ENCODE measurements around the gene ATP1A2. TPM values are rescaled to one million over a fixed set of nuclear protein-coding genes. Genes with fewer than 3 reads are reported as not detected.
"Not testable (repeated sequence)": the region's sequence is repeated elsewhere in the genome, so short reads cannot be mapped to it uniquely, and the experiment has no call there.

The ATP1A2 gene
- total RNA-seq, 1 experiment from 2014 or later = 0.07 TPM

DNA sequence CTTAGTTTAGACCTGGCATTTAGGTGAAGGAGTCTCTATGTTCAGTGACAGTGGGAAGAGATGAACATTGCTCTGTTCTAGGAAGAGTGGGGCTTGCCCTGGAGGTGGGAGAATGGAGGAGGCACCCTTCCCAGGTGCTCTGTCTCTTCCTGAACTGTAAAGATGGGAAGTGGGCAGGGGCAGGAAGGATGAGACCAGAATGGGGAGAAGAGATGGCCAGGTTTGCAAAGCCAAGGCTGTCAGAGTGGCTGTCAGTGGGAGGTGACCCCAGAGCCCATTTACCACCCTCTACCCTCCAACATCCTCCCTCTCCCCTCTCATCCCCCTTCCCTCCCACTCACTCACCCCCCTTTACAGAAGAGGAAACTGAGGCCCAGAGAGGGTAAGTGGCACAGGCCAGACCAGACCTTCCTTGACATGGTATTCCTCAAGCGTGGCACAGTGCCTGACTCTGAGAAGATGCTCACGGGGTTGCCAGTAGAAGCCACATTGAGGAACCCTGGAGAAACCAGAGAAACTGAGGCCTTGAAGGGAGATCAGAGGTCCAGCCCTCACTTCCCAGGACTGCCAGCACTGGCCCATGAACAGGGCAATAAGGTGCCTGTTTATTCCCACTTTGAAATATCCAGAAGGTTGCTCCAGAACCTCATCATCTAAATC, 15.7 kb upstream of the ATP1A2 start:
- DNase-seq (ENCODE audit: extremely low read depth, low read depth) = no peak

DNA sequence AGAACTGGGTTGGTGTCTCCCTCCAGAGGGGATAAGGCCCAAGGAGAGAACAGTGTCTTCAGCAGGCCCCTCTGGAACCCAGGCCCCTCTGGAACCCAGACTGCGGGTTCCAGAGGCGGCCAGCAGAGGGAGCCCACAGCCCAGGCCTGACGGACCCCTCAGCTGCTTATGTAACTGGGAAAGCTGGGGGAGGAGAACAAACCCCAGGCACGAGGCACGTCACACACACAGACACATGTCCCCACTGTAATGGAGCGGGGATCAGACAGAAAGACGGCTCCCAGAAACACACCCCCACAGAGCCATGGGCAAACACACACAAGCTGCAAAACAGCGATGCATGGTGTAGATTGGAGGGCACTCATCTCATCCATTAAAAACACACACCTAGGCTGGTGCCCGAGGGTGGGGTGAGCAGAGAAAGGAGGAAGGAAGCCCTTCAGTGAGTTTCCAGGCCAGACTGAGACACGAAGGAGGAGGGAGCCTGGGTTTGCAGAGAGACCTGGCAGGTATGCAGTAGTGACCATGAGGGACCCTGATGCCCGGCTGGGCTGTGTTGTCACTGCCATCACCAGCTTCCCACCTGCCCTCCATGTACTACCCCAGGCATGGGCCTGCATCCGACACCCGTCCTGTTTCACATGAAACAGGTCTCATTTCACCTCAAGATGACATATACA, 14.4 kb upstream of the ATP1A2 start:
- peak; percentile 75 for DNase-seq (ENCODE audit: extremely low read depth, low read depth)

DNA sequence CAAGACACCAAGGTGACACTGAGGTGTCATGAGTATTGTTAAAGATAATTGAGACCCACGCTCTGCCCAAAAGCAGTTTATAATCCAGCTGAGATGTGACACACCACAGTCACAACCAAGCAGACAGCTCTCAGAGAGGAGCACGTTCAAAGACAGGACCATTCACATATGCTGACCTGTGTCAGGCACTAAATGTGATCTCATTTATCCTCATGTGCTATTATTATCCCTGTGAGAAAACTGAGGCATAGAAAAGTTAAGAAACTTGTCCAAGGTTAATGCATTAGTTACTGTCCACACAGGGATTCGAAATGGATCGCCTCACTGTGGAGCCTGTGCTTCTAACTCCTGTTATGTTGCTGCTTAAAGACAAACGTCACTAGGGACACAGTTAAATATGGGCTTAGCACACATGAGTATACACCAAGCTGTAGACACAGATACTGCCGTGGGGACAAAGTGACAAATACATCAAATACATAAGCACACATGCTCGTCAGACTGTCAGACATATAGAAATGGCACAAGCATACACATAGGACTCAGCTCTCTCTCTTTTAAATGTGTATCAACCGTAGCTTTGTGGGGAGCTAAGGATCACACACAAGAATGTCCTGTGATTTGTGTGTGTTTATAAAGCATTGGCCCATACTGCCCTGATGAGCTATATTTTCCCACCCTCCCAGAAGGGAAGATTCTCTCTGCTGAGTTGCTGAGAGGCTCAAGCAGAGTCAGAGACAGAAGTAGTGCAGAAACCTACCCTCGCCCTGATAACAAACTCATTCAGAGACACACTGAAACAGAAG, 13.6 kb upstream of the ATP1A2 start:
- no peak for DNase-seq (ENCODE audit: extremely low read depth, low read depth)

DNA sequence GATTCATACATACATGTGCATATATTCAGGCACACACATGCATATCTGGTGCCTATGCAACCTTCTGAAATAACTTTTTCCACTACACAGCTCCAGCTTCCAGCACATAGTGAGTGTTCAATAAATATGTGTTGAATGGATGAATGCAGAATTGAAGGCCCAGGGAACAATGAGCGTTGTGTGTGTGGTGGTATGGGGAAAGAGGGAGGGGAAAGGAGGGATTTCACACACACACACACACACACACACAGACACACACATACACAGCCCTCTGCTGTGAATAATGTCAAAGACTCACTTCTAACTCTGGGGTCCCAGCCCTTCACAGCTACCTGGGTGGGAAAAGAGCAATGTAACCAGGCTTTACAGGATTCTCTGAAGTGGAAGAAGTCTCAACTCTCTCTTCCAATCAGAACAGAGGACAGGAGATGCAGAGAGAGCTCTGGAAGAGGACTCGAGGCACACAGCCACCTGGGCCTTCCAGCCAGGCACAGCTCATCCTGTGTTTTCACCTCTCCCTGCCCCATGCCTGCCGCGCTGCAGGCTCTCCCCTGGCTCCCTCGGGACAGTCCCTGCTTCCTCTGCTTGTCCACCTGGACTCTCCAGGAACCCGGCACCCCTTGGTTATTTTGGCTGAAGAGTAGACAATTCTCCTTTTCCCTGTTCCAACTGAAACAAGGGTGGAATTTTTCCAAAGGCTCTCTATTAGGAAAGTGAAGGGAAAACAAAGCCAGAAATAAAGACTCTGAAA, 11.7 kb upstream of the ATP1A2 start:
- no peak for DNase-seq (ENCODE audit: extremely low read depth, low read depth)

DNA sequence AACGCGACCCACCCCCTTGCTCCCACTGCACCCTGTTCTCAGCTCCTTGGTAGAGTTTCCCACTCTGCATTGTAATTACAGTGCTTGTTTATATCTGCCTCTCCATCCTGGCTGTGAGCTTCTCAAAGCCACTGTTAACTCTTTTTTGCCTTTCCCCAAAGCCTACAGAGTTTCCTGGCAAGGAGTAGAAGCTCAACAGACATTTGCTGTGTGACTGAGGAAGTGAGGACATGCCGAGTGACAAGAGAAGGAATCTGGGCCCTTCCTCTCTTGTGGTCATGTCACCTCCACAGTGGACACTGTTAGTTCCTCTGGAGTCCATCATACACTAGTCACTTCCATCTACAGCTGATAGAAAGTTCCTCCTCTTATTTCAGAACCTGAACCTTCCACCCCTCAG, 11.1 kb upstream of the ATP1A2 start:
- DNase-seq (ENCODE audit: extremely low read depth, low read depth) = no peak

DNA sequence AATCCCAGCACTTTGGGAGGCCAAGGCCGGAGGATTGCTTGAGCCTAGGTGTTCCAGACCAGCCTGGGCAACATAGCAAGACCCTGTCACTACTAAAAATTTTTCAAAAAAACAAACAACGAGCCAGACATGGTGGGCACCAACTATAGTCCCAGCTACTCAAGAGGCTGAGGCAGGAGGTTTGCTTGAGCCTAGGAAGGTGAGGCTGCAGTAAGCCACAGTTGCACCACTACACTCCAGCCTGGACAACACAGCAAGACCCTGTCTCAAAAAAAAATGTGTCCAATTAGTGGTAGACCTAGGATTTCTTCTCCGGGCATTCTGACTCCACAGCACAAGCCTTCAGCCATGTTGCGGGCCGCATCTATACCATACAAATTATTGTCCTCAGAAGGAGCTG, 10.4 kb upstream of the ATP1A2 start:
- no peak for DNase-seq (ENCODE audit: extremely low read depth, low read depth)

DNA sequence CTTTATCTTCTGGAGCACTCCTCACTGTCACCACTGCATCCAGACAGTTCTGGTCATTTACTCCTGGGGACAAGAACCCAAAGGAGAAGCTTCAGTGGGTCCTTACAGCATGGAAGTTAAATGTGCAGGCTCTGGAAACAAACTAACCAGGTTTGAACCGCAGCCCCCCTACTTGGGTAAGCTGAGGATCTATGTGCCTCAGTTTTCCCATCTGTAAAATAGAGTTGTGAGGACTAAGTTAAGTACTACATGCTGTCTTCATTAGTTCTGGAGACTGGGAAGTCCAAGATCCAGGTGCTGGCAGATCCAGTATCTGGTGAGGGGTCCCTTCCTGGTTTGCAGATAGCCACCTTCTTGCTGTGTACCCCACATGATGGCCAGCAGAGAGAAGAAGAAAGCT, 8.0 kb upstream of the ATP1A2 start:
- DNase-seq (ENCODE audit: extremely low read depth, low read depth) = no peak

DNA sequence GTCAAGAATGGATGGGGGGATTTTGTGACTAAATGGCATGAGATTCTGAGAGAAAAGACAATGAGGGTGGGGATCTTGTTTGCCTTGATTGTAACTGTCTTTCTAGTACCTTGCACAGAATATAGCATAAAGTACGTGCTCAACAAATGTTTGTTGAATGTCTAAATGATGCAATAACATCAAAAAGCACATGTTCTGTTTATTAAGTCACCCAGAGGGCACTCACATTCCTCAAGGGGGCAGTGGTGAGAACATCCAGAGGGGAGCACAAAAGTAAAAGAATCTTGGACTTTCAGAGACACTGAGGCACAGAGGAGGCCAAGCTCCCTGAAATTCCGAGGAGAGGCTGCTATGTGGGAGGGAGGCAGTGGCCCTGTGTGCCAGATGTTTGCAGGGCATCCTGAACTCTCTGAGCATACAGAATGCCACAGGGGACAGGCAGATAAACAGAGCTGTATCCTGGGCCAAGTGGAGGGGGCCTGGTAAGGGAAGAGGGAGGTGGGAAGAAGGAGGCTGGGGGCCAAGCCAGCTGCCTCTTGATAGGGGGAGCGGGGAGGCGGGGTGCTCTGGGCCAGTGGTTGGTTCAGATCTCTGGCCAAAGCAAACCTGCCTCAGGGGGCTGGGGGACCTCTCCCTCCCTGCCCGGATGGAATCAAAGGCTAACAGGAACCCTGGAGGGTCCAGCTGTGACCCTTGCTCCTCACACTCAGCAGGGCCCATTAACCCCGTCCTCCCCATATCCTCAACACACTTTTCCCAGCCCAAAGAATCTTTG, 6.5 kb upstream of the ATP1A2 start:
- DNase-seq (ENCODE audit: extremely low read depth, low read depth) = peak; percentile 74

DNA sequence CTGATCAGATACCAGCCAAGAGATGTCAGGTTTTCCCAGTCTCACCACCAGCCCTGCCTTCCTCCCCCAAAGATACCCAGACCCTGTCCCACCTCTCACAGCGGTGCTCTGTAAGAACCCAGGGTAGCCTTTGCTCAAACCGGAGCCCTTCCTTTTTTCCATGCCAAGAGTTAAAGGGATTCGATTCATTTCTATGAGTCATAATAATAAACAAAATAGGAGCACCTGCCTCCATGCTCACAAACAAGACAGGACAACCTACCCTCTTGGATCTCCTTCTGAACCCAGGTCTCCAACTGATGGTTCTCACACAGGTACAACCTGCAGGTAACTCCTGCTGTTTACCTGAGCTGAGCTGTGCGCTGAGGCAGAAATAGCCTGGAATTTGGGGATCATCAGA, 5.9 kb upstream of the ATP1A2 start:
- DNase-seq (ENCODE audit: extremely low read depth, low read depth) = no peak

DNA sequence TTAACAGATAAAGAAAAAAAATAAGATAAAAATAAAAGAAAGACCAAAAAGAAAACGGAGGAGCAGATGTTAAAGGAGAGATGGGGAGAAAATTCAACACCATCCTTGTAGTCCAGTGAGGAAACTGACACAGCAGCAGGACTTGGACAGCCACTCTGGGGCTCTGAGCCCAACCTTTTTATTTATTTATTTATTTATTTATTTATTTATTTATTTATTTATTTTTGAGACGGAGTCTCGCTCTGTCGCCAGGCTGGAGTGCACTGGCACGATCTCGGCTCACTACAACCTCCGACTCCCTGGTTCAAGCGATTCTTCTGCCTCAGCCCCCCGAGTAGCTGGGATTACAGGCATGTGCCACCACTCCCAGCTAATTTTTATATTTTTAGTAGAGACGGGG, 4.1 kb upstream of the ATP1A2 start:
- DNase-seq (ENCODE audit: extremely low read depth, low read depth) = not testable (repeated sequence)

DNA sequence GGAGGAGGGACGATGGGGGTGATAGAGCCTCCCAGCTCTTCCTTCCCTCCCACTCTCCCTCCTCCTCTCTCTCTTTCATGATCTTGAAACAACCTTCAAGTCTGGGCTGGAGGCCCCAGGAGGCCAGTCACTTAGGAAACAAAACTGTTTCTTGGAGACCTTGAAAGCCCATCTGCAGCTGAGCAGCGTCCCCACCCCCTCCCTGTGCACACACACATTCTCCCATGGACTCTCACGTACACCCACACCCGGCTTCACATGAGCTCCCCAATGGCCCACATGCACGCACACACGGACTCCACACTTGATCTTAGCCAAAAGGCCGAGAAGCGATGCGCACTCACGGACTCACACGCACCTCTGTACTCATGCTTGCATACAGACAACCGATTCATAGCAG, 3.2 kb upstream of the ATP1A2 start:
- no peak for DNase-seq (ENCODE audit: extremely low read depth, low read depth)

DNA sequence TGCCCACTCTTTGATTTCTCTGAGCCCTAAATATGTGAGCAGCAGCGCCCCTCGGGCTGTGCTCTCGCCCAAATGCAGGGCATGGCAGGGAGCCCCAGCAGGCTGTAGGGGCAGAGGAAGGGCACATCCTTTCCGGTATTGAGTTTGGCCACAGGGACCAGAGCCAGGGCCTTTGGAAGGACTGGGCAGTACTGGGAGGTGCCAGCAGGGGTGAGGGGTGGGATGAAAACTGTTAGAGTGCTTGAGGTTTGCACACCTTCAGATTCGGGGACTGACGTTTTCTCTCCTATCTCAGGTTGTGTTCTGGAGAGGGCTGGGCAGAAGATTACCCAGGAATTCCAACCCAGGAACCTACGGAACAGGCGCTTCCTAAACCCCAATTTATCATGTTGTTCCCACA, 2.2 kb upstream of the ATP1A2 start:
- no peak for DNase-seq (ENCODE audit: extremely low read depth, low read depth)

DNA sequence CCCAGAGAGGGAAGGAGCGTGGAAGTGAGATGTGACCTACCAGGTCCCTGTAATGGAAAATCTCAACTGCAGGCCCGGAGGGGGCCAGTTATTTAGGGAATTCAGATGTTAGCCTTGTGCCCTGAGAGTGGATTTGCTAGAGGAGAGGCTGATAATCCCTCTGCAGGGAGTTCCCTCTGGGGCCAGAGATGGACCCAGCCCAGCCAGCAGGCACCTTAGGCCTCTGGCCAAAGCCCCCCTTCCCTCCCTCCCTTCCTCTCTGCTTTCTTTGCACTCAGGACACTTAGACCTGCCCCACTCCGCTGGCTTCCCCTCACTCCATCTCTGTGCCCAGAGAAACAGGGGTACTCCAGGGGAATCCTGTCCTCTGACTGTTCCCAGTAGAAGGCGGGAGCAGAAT, 1.5 kb upstream of the ATP1A2 start:
- no peak for DNase-seq (ENCODE audit: extremely low read depth, low read depth)

DNA sequence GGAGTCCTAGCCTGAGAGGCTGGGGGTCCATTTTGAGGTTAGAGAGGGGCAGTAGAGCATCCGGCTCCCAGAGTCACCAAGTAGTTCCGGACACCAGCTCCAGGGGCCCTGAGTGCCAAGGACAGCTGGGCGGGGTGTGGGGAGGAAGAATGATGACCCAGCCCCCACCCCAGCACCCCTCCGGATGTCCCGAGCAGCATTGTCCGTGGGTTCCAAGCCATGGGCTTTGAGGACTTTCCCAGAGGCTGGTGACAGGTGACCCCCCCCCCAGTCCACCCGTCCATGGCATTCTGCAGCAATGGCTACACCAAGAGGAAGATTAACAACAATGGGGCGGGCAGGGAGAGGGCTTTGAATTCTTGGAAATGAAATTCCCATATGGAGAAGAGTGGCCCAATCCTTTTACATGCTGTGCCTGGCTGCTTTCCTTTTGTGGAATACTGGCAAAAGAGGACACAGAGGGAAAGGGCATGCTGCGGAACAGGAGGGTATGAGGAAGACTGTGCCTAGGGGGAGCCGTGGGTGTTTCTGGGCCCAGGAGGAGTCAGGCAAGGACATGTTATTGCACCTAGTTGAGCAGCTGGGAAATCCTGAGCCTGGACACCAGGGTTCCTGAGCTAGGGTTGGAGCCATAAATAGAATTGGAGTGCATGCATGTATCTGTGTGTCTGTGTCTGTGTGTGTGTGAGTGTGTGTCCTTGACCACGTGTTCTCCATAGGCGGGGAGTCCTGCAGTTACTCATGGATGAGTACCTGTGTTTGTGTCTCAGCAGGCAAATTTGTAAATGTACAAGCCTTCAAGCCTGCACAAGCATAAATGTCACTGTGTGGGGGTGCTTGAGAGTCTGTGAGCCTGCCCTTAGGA, 956 bp downstream of the ATP1A2 start:
- DNase-seq (ENCODE audit: extremely low read depth, low read depth) = no peak

DNA sequence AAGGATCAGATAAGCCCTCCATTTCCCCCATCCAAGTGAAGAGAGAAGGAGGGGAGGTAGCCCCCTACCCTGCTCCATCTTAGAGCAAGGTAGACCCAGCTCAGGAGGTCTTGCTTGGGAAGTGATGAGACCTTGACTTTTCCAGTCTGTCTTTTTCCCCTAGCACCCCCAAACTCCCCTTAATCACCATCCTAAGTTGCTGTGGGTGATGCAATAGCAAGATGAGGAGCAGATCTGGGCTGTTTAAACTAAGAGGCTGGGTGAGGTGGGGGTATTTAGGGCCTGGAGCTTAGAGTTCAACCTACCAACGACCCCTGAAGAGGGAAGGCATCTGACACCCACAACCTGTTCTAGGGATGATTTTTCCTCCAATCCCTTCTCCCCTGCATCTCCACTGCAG, 1.7 kb downstream of the ATP1A2 start:
- no peak for DNase-seq (ENCODE audit: extremely low read depth, low read depth)

DNA sequence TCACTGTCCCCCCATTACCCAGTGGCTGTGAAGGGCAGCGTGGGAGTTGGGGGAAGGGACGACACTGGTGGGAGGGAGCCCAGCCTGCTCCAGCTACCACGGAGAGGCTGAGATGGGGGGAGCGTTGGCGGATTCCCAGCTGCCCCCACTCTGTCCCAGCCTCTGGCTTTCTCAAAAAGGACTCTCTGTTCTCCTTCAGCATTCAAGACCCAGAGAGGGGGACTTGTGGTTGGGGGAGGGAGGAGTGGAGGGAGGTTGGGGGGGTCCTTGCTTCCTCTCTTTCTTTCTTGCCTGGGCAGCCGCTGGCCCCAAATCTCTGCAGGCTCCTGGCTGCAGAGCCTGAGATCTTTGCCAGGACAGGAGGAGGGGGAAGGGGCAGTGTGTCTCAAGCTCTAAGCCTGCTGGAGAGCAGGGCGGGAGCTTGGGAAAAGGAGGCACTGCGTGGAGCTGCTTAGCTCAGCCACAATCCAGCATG, 2.2 kb downstream of the ATP1A2 start:
- no peak for DNase-seq (ENCODE audit: extremely low read depth, low read depth)

DNA sequence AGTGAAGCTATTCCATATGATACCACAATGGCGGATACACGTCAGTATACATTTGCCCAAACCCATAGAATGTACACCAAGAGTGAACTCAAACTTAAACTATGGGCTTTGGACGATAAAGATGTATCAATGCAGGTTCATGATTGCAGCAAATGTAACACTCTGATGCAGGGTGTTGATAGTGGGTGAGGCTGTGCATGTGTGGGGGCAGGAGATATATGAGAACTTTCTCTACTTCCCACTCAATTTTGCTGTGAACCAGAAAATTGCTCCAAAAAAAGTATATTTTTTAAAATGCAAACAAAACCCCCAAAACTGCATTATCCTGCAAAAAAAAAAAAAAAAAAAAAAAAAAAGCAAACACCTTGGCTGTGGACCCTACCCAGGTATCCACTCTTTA, 3.4 kb downstream of the ATP1A2 start:
- DNase-seq (ENCODE audit: extremely low read depth, low read depth) = no peak

DNA sequence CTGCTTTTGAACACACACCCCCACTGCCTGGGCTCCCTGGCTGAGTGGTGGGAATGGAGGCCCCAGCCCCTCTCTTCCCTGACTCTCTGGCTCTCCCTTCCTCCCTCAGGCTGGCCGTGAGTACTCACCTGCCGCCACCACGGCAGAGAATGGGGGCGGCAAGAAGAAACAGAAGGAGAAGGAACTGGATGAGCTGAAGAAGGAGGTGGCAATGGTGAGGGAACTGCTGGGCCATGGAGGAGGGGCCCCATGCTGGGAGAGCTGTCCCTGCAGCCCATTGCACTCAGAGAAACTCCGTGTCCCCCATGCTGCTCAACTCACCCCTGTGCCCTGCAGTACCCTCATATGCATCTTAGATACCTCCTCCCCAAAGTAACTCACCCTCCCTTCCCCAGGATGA, 5.2 kb downstream of the ATP1A2 start:
- no peak for DNase-seq (ENCODE audit: extremely low read depth, low read depth)

DNA sequence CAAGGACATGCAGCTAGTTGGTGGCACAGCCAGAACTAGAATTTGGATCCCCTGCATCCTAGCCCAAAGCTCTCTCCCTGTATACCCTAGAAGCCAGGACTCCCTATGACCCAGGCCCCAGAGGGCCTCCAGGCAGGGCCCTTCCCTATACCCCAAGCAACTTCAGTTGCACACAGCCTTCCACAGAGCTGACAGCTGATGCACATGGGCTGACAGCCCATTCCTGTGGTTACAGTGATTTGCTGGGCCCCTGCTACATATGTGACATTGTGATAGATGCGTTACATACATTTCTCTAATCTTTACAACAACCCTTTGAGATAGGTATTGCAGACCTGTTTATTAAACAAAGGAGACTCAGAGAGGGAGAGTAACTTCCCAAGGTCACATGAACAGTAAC, 5.8 kb downstream of the ATP1A2 start:
- DNase-seq (ENCODE audit: extremely low read depth, low read depth) = no peak

All from NCI-H460 (cell line).